ENCODE data around the gene GPR33. TPM values are rescaled to one million over a fixed set of nuclear protein-coding genes. Genes with fewer than 3 reads are reported as not detected.

The GPR33 gene
- total RNA-seq, 1 donor from 2014 or later, result not detected

DNA sequence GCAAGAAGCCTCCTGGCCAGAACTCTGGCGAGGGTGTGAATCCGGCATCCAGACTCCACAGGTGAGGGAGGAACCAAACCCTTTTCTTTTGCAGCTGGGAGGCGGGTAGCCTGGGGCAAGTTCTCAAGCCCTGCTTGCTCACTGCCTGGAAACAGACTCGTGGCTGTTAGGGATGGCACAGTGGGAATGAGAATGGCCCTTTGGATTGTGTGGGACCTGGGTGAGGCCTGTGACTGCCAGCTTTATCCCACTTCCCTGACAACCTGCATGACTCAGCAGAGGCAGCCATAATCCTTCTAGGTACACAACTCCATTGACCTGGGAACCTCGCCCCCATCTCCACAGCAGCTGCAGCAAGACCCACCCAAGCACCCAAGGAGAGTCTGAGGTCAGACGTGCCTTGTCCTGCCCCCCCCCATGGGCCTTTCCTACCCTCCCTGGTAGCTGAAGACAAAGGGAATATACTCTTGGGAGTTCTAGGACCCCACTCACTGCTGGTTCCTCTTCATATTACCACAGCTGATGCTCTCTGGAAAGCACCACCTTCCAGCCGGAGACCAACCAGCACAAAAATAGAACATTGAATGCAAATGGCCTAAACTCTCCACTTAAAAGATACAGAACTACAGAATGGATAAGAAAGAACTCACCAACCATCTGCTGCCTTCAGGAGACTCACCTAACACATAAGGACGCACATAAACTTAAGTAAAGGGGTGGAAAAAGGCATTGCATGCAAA is 5.1 kb upstream of the GPR33 start:
- Histone ChIP-seq H3K9me3 (no peaks in the 10 kb centered on the region), H3K36me3 (no peaks in the 10 kb centered on the region), H3K4me1 (peaks cover 4% of the 10 kb centered on the region), H3K27ac (no peak overlapping the region), H3K4me3 (no peak overlapping the region), H3K27me3 (peaks cover 3% of the 10 kb centered on the region)
- intact Hi-C loops (cut with DNase I), result no loop called here
- ATAC-seq (no peak), DNase-seq (no peak)
- TF ChIP-seq, protein P1, sequence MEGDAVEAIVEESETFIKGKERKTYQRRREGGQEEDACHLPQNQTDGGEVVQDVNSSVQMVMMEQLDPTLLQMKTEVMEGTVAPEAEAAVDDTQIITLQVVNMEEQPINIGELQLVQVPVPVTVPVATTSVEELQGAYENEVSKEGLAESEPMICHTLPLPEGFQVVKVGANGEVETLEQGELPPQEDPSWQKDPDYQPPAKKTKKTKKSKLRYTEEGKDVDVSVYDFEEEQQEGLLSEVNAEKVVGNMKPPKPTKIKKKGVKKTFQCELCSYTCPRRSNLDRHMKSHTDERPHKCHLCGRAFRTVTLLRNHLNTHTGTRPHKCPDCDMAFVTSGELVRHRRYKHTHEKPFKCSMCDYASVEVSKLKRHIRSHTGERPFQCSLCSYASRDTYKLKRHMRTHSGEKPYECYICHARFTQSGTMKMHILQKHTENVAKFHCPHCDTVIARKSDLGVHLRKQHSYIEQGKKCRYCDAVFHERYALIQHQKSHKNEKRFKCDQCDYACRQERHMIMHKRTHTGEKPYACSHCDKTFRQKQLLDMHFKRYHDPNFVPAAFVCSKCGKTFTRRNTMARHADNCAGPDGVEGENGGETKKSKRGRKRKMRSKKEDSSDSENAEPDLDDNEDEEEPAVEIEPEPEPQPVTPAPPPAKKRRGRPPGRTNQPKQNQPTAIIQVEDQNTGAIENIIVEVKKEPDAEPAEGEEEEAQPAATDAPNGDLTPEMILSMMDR (IDR thresholded peaks at IDR 0.05), result no peak

DNA sequence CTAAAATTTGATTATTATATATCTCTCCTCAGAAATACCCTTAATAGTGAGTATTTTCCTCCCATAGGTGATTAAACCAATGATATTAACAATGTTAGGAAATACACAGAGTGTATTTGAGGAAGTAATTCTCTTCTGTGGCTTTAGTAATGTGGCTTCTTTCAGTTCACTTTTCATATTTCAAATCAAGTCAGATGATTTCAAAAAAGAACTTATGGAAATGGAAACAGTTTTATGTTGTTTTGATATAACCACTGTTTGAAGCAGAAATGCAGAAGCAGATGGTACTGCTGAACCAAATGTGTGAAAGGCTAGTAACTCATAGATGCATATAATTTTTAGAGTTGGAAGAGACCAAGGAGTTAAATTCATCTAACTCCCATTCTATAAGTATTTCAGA is 1.9 kb upstream of the GPR33 start:
- Histone ChIP-seq H3K36me3 (no peaks in the 10 kb centered on the region), H3K9me3 (no peaks in the 10 kb centered on the region), H3K27ac (no peak overlapping the region), H3K4me1 (peaks cover 4% of the 10 kb centered on the region), H3K27me3 (peaks cover 3% of the 10 kb centered on the region), H3K4me3 (no peak overlapping the region)
- ATAC-seq (no peak), DNase-seq (no peak)
- intact Hi-C loops (cut with DNase I), result no loop called here
- TF ChIP-seq, protein P1 (IDR thresholded peaks at IDR 0.05), result no peak

DNA sequence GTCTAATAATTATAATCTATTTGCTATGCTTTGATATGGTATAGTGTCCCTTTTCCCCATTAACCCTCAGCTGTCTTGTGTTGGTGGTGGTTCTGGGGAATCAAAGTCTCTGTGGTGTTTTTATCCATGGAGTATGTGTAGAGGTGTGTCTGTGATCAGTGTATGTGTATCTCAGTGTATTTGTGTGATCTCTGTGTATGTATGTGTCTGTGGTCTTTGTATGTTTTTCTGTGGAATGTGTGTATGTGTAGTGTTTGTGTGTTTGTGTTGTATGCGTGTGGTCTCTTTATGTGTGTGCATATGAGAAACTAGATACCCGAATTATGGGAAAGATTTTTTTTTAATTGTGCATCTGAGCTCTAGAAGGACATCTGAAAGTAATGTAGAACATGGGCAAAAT is 1.1 kb downstream of the GPR33 start:
- H3K27ac ChIP-seq, result no peak overlapping the region
- peaks cover 4% of the 10 kb centered on the region for H3K4me1 ChIP-seq
- H3K27me3 ChIP-seq, result no peaks in the 10 kb centered on the region
- H3K36me3 ChIP-seq, result no peaks in the 10 kb centered on the region
- DNase-seq (no peak), ATAC-seq (no peak)
- TF ChIP-seq, protein P1 (IDR thresholded peaks at IDR 0.05), result no peak
- H3K4me3 ChIP-seq, result no peak overlapping the region
- H3K9me3 ChIP-seq, result no peaks in the 10 kb centered on the region
- intact Hi-C loops (cut with DNase I), result no loop called here

DNA sequence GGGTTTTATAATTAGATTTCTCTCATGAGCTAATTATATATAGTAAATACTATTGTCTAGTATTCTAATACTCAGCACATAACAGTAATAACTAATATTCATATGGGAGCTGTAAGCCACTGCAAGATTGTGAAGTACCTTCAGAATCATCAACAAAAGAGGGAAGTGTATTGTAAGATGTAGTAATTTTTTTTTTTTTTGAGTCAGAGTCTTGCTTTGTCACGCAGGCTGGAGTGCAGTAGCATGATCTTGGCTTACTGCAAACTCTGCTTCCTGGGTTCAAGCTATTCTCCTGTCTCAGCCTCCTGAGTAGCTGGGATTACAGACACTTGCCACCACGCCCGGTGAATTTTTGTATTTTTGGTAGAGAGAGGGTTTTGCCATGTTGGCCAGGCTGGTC is 3.1 kb downstream of the GPR33 start:
- no peaks in the 10 kb centered on the region for H3K36me3 ChIP-seq
- no peaks in the 10 kb centered on the region for H3K4me1 ChIP-seq
- no peaks in the 10 kb centered on the region for H3K9me3 ChIP-seq
- TF ChIP-seq, protein P1 (IDR thresholded peaks at IDR 0.05), result no peak
- no peak overlapping the region for H3K27ac ChIP-seq
- intact Hi-C loops (cut with DNase I), result no loop called here
- DNase-seq, result no peak
- no peaks in the 10 kb centered on the region for H3K27me3 ChIP-seq
- peak; percentile 53 for ATAC-seq
- H3K4me3 ChIP-seq, result no peak overlapping the region

DNA sequence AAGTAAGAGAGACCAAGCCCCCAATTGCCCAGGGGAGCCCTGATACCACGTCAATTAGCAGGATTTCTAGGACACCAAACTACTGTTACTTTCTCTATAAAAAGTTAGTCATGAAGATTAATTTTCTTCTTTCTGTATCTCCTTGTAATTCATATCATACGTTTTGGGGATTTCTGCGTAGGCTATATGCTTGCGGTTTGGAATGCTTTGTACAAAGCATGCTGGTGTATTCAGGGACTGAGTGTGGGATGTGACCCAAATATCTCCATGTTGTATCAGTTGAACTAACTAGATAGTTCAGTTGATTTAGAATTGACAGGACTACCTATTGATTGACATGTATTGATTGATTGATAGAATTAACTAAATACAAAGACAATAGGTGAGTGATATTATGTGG is 7.7 kb downstream of the GPR33 start:
- H3K27ac ChIP-seq, result no peak overlapping the region
- TF ChIP-seq, protein P1 (IDR thresholded peaks at IDR 0.05), result no peak
- peaks cover 4% of the 10 kb centered on the region for H3K4me1 ChIP-seq
- H3K4me3 ChIP-seq, result no peak overlapping the region
- H3K27me3 ChIP-seq, result no peaks in the 10 kb centered on the region
- no peak for ATAC-seq
- intact Hi-C loops (cut with DNase I), result no loop called here
- H3K9me3 ChIP-seq, result no peaks in the 10 kb centered on the region
- no peak for DNase-seq
- H3K36me3 ChIP-seq, result no peaks in the 10 kb centered on the region

DNA sequence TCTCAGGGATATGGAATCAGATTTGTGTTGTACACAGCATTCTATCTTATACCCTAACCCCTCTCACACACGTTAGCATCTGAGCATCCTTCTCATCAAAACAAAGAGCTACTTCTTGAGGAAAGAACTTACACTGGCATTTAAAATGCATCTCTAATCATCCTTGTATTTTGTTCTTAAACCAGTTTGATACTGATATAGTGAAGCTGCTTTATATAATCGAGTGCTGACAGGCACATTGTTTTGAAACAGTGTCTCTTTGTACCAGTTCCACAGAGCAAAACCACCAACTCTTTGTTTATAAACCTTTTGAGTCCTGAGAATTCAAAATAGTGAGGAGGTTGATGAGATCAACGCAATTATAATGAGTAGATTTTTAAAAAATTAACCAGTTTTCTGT is 8.8 kb downstream of the GPR33 start:
- H3K4me1 ChIP-seq, result peaks cover 4% of the 10 kb centered on the region
- no peak for ATAC-seq
- H3K27me3 ChIP-seq, result no peaks in the 10 kb centered on the region
- TF ChIP-seq, protein P1 (IDR thresholded peaks at IDR 0.05), result no peak
- H3K4me3 ChIP-seq, result no peak overlapping the region
- intact Hi-C loops (cut with DNase I), result no loop called here
- no peaks in the 10 kb centered on the region for H3K9me3 ChIP-seq
- H3K36me3 ChIP-seq, result no peaks in the 10 kb centered on the region
- no peak for DNase-seq
- no peak overlapping the region for H3K27ac ChIP-seq
